Smooth muscle cell (in vitro differentiated cells): ENCODE results near the gene NRN1L. TPM values are rescaled to one million over a fixed set of nuclear protein-coding genes. Genes with fewer than 3 reads are reported as not detected.

Experiments
- DNase-seq: peaks from one replicate; lab custom pipeline; 2025; ENCODE audit not compliant: unreplicated experiment; lab: John Stamatoyannopoulos, UW
- H2AFZ ChIP-seq: fragments of 200-600 bp; sonication (generic); 2 replicates; pipeline ENCODE4 v1.6.0; 2016; ENCODE audit warnings: antibody characterized with exemption, low read depth, mild to moderate bottlenecking
- H3F3A ChIP-seq: fragments of 200-600 bp; sonication (generic); 2 replicates; pipeline ENCODE4 v1.6.0; 2017; ENCODE audit warnings: antibody characterized with exemption, low read depth
- H3K27ac ChIP-seq: fragments of 200-600 bp; sonication (generic); 2 replicates; pipeline ENCODE4 v1.5.1; 2016; ENCODE audit warnings: low read depth, mild to moderate bottlenecking
- H3K27me3 ChIP-seq: fragments of 200-600 bp; sonication (generic); 2 replicates; pipeline ENCODE4 v1.6.1; 2016; ENCODE audit warnings: low read depth, mild to moderate bottlenecking
- H3K36me3 ChIP-seq: fragments of 200-600 bp; sonication (generic); 2 replicates; pipeline ENCODE4 v1.5.1; 2016; ENCODE audit warnings: low read depth
- H3K4me1 ChIP-seq: fragments of 200-600 bp; sonication (generic); 2 replicates; pipeline ENCODE4 v1.5.1; 2016; ENCODE audit warnings: low read depth
- H3K4me2 ChIP-seq: fragments of 200-600 bp; sonication (generic); 2 replicates; pipeline ENCODE4 v1.6.0; 2016; ENCODE audit warnings: mild to moderate bottlenecking
- H3K4me3 ChIP-seq: fragments of 200-600 bp; sonication (generic); 2 replicates; pipeline ENCODE4 v1.5.1; 2016; ENCODE audit warnings: mild to moderate bottlenecking
- H3K79me2 ChIP-seq: fragments of 200-600 bp; sonication (generic); 2 replicates; pipeline ENCODE4 v1.6.0; 2016; ENCODE audit warnings: low read depth, mild to moderate bottlenecking
- H3K9ac ChIP-seq: fragments of 200-600 bp; sonication (generic); 2 replicates; pipeline ENCODE4 v1.6.0; 2016; ENCODE audit warnings: low read depth
- H3K9me3 ChIP-seq: fragments of 200-600 bp; sonication (generic); replicated peaks from 2 replicates; pipeline ENCODE4 v1.5.1; 2016; ENCODE audit warnings: low read depth
- H4K20me1 ChIP-seq: fragments of 200-600 bp; sonication (generic); 2 replicates; pipeline ENCODE4 v1.6.0; 2016; ENCODE audit warnings: low read depth
- WGBS: methylation state at CpG from one replicate; pipeline ENCODE4 v1.1.7; 2016; ENCODE audit warnings: low lambda C conversion rate; 5-methylcytosine and 5-hydroxymethylcytosine counted together
- polyA plus RNA-seq: library from polyadenylated mRNA; unstranded; fragments of >200 nt; fragmentation: Nextera tagmentation; extraction: Ambion mirVana; gene quantifications from 2 replicates; pipeline ENCODE4 v1.2.1, GENCODE V29; 2016
- total RNA-seq: library from RNA; depleted of rRNA; stranded (reverse); fragments of >200 nt; gene quantifications from 2 replicates; pipeline ENCODE4 v1.2.3, GENCODE V29; 2014
- TF ChIP-seq, protein P1 (sequence below): fragments of 200-600 bp; sonication (generic); IDR thresholded peaks from 2 replicates; pipeline ENCODE4 v1.5.1; 2017; ENCODE audit warnings: borderline replicate concordance, mild to moderate bottlenecking, antibody characterized with exemption; ENCODE audit not compliant: insufficient read depth, poor library complexity, severe bottlenecking

NRN1L gene
- total and polyA plus RNA-seq, 2 experiments from 2014 or later, result 0.57 TPM; not detected in 1

DNA sequence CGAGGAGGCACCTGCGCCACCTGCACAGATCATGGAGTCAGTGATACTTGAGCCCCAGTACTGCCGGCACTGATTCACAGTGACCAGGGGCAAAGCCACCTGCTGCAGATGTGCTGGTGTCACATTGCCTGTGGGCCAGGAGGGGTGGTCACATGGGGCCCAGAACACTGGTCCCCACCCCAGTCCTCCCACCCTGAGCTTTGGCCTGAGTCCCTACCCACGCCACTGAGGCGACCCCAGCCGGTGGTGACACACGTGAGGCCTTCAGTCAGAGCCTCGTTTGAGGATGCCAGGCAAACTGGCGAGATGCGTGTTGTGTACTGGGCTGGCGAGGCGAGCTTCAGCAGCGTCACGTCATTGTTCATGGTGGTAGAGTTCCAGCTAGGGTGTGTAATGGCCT lies 45.5 kb downstream of the NRN1L start:
- no peaks in the 10 kb centered on the region for H3F3A ChIP-seq
- DNase-seq, result no peak
- peaks cover 45% of the 10 kb centered on the region for H4K20me1 ChIP-seq
- no peaks in the 10 kb centered on the region for H3K36me3 ChIP-seq
- H3K27me3 ChIP-seq, result no peaks in the 10 kb centered on the region
- H3K4me1 ChIP-seq, result peaks cover 6% of the 10 kb centered on the region
- WGBS, result 98% methylated on average over 14 of the region's 14 CpGs
- no peak overlapping the region for H3K4me3 ChIP-seq
- TF ChIP-seq, protein P1, sequence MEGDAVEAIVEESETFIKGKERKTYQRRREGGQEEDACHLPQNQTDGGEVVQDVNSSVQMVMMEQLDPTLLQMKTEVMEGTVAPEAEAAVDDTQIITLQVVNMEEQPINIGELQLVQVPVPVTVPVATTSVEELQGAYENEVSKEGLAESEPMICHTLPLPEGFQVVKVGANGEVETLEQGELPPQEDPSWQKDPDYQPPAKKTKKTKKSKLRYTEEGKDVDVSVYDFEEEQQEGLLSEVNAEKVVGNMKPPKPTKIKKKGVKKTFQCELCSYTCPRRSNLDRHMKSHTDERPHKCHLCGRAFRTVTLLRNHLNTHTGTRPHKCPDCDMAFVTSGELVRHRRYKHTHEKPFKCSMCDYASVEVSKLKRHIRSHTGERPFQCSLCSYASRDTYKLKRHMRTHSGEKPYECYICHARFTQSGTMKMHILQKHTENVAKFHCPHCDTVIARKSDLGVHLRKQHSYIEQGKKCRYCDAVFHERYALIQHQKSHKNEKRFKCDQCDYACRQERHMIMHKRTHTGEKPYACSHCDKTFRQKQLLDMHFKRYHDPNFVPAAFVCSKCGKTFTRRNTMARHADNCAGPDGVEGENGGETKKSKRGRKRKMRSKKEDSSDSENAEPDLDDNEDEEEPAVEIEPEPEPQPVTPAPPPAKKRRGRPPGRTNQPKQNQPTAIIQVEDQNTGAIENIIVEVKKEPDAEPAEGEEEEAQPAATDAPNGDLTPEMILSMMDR, result no peak
- no peak overlapping the region for H3K9ac ChIP-seq
- no peak overlapping the region for H3K27ac ChIP-seq
- no peak overlapping the region for H3K4me2 ChIP-seq
- H3K9me3 ChIP-seq, result no peaks in the 10 kb centered on the region
- no peak overlapping the region for H2AFZ ChIP-seq
- no peaks in the 10 kb centered on the region for H3K79me2 ChIP-seq

DNA sequence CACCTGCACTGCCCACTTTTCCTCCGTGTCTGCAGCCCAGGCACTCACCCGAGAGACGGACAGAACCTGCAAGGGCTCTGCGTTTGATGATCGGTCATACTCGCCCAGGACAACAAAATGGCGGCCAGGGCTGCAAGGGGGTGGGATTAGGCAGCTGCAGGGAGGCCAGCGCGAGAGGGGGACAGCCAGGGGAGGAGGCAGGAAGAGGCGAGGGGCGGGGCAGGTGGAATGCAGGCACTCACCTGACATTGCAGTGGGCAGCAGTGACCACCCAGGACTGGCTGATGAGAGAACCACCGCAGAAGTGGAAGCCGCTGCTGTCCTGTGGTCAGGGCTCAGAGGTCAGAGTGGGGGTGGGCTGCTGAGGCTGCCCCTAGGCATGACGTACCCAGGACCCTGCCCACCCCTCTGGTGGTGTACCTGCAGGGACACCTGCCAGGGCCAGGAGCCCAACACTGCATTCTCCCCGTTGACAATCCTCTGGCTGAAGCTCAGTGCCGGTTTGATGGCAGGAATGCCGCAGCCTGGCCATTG lies 46.1 kb downstream of the NRN1L start:
- H3K9me3 ChIP-seq, result no peaks in the 10 kb centered on the region
- H2AFZ ChIP-seq, result no peak overlapping the region
- WGBS, result 94% methylated on average over 12 of the region's 17 CpGs
- no peak overlapping the region for H3K27ac ChIP-seq
- no peaks in the 10 kb centered on the region for H3K27me3 ChIP-seq
- no peaks in the 10 kb centered on the region for H3K79me2 ChIP-seq
- H4K20me1 ChIP-seq, result peaks cover 40% of the 10 kb centered on the region
- no peak for DNase-seq
- H3K9ac ChIP-seq, result no peak overlapping the region
- no peaks in the 10 kb centered on the region for H3K36me3 ChIP-seq
- H3F3A ChIP-seq, result no peaks in the 10 kb centered on the region
- H3K4me2 ChIP-seq, result no peak overlapping the region
- peaks cover 8% of the 10 kb centered on the region for H3K4me1 ChIP-seq
- no peak overlapping the region for H3K4me3 ChIP-seq
- TF ChIP-seq, protein P1, result no peak

DNA sequence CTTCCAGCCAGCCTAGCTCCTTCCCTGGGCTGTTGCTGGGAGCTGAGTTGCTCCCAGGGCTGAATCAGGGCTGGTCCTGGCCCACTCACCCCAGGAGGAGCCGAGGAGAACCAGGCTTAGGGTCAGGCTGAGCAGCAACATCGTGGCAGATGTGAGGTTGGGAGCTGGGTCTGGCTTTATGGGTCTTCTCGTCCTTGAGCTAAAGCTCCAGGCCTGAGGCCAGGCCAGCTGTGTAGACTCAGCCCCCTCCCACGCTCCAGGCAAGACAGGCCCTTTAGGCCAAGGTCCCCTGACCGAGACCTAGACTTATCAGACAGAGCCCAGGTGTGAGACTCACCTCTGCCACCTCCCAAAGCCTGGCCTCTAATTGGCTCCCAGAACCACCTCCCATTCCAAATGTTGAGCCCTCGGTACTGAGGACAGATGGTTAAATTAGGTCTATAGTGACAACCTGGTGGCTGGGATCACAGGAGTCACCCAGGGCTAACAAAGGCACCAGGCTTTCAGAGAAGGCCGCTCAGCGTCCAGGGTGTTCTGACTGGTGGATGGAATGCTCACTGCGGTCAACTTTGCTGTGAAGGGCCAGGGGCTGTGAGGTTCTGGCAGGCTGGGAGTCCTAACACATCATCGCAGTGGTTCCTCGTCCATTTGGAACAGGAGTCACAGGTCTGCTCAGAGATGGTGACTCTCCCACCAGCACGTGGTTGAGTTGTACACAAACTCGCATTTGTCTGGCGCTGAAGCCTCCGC lies 47.2 kb downstream of the NRN1L start, which contains the start of gene CTRL:
TSS of gene CTRL (minus strand) at position 151 of the 750 bp plus-strand sequence. CDS start at position 141, 10 bp downstream.
- 90% methylated on average over 15 of the region's 15 CpGs for WGBS
- no peak within 1 kb of the TSS for H3K4me2 ChIP-seq

More for the DNA sequence above, 47.2 kb downstream of the NRN1L start, which contains the start of gene CTRL:
- Histone ChIP-seq H3K4me1 (peaks cover 10% of the 10 kb centered on the region), H3F3A (no peaks in the 10 kb centered on the region), H3K79me2 (no peaks in the 10 kb centered on the region), H3K36me3 (no peaks in the 10 kb centered on the region), H3K9ac (no peak within 1 kb of the TSS), H3K27ac (no peak within 1 kb of the TSS), H3K27me3 (no peaks in the 10 kb centered on the region), H3K9me3 (no peaks in the 10 kb centered on the region), H3K4me3 (no peak within 1 kb of the TSS), H4K20me1 (peaks cover 28% of the 10 kb centered on the region), H2AFZ (no peak within 1 kb of the TSS)
- TF ChIP-seq, protein P1, result no peak
- DNase-seq, result no peak
